ENCODE results near the gene NSUN6. TPM values are rescaled to one million over a fixed set of nuclear protein-coding genes. Genes with fewer than 3 reads are reported as not detected.

NSUN6 gene
- total RNA-seq, 4 donors from 2014 or later: 7.5 to 14.1 (median 11.7) TPM

DNA sequence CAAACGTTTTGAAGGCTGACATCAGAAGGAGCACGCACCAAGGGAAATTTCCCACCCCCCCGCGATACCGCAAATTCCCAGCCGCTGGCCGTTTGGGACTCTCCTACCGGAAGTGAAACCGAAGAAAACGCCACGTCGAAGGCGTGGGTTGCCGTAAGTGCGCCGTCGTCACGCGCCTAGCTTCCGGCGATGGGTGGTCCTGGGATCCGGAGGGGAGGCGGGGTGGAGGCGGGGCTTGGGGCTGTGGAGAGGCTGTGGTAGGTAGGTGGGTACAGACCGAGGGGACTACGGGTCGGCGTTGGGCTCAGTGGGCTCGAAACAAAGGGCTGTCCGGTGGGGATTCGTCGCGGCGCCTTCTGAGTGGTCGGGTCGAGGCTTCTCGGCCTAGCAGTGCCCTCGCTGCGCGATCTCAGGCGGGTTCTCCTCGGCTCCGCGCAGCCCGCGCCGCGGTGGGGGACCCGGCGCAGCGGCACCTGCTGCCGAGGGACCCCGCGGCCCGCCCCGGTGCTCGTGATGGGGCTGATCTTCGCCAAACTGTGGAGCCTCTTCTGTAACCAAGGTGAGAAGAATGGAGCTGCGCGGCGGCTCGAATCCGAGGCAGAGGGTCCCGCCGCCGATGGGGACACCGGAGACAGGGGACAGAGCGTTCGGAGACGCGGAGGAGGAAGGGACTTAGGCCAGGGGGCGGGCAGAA, 7.9 kb upstream of the NSUN6 start, which contains the start of gene ARL5B:
TSS of gene ARL5B (plus strand) at position 307 of the 694 bp plus-strand sequence. CDS start at position 514, 207 bp downstream.
- TF ChIP-seq, protein P1, sequence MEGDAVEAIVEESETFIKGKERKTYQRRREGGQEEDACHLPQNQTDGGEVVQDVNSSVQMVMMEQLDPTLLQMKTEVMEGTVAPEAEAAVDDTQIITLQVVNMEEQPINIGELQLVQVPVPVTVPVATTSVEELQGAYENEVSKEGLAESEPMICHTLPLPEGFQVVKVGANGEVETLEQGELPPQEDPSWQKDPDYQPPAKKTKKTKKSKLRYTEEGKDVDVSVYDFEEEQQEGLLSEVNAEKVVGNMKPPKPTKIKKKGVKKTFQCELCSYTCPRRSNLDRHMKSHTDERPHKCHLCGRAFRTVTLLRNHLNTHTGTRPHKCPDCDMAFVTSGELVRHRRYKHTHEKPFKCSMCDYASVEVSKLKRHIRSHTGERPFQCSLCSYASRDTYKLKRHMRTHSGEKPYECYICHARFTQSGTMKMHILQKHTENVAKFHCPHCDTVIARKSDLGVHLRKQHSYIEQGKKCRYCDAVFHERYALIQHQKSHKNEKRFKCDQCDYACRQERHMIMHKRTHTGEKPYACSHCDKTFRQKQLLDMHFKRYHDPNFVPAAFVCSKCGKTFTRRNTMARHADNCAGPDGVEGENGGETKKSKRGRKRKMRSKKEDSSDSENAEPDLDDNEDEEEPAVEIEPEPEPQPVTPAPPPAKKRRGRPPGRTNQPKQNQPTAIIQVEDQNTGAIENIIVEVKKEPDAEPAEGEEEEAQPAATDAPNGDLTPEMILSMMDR (IDR thresholded peaks at IDR 0.05; ENCODE audit: low read depth): no peak

DNA sequence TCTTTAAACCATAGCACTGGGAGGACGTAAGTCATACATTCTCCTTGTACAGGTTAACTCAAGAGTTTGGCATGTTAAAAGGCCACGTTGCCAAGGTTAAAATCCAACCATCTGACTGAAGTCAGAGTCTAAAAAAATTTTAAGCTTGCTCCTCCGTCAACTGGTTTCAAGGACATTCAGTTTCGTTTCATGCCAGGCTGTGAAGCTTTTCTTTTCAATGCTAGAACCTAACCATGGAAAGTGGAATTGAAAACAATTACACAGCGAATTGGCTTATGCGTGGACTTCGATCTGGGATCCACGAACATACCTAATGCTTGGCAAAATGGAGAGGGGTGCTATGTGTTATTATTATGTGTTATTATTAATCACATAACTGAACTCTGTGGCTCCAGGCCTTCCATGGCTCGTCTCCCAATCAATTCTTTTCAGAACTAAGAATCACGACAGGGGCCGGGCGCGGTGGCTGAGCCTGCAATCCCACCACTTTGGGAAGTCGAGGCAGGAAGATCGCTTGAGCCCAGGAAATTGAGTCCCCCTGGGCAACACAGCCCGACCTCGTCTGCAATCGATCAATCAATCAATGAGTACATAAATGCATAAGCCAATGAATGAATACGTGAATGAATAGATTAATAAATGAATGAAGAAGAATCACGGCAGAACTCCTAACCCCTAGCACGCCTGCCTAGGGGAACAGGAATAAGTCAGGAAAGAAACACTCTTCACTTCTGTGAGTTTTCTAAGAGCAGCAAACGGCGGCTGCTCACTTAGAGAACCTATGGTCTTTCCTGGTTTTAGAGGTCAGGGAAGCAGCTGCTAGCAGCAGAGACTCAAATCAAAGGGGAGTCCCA, 7.1 kb upstream of the NSUN6 start:
- TF ChIP-seq, protein P1 (IDR thresholded peaks at IDR 0.05; ENCODE audit: low read depth): no peak

DNA sequence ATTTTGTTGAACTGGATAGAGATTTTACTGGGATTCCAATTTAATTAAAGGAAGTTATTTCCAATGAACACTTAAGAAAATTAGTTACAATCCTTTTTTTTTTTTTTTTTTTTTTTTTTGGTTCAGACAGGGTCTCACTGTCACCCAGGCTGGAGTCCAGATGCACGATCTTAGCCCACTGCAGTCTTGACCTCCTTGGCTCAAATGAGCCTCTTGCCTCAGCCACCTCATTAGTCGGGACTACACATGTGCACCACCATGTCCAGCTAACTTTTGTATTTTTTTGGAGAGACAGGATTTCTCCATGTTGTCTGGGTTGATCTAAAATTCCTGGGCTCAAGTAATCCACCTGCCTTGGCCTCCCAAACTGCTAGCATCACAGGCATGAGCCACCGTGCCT, 5.3 kb upstream of the NSUN6 start:
- TF ChIP-seq, protein P1 (IDR thresholded peaks at IDR 0.05; ENCODE audit: low read depth): no peak

DNA sequence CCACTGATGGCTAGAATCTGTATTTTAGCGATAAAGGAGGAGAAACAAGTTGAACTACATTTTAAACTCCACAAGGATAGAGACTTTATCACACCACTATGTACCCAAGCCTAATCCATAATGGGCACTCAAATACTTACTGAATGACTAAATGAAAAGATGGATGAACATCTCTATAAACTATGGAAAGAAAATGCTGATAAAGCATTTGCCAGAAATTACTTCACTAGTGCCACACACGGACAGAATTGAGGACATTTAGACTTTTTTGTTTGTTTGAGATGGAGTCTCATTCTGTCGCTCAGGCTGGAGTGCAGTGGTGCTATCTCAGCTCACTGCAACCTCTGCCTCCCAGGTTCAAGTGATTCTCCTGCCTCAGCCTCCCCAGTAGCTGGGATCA, 1.7 kb upstream of the NSUN6 start:
- TF ChIP-seq, protein P1 (IDR thresholded peaks at IDR 0.05; ENCODE audit: low read depth): no peak

DNA sequence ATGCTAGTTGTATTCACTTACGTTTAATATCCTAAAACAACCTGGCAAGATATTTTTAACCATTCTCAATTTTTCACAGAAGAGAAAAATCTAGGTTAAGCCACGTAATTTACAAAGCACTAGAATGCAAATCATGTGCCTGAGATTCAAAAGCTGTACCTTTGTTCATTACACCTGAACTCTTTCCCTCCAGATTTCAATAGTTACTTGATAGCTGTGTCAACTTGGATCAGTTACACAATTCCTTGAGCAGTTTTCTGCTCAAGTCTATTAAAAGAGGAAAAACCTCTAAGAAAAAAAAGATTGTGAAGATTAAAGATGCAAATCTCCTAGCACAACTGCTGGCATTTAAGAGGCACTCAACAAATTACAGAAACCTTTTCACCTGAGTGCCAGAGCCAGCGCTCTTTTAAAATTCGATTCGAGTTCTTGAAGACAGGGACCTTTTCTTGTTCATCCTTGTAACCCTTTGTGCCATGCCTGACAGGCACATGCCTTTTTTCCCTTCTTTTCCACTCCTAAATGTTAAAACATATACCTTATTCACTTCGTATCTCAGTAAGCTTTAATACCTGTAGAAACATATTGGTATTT, 886 bp downstream of the NSUN6 start:
- TF ChIP-seq, protein P1 (IDR thresholded peaks at IDR 0.05; ENCODE audit: low read depth): no peak

DNA sequence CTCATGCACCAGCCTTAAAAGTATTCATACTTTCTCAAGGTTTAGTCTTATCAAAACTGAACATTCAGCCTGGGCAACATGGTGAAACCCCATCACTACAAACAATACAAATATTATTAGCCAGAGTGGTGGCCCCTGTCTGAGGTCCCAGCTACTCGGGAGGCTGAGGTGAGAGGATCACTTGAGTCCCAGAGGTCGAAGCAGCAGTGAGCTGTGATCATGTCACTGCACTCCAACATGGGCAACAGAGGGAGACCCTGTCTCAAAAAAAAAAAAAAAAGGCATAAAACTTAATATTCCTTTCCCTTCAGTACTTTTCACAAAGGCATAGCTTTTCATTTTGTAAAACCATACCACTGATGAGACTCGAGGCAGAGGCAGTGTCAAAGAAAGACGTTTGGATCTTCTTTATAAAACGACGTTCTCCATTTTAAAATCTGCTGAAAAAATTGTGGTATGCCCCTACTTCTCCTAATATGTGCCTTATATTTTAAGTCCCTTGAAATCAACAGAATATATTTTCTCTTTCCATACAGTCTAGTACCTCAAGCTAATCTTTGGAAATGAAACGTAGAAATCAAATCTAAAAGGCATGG, 1.9 kb downstream of the NSUN6 start:
- TF ChIP-seq, protein P1 (IDR thresholded peaks at IDR 0.05; ENCODE audit: low read depth): no peak

All from subcutaneous adipose tissue (tissue), 4 donors.